Activated CD8-positive, alpha-beta T cell treated with anti-CD3 and anti-CD28 coated beads, Interleukin-2, amount 10 ng/mL, durations not matched to agents 7 days and 5 days (primary cell): ENCODE measurements around the gene SCLY. TPM values are rescaled to one million over a fixed set of nuclear protein-coding genes. Genes with fewer than 3 reads are reported as not detected.
A peak's percentile ranks its signal among the peaks of the same experiment; 100 is the strongest.

Experiments
- ATAC-seq: fragments of 150-1000 bp; cut with Tn5 transposase; one replicate; pipeline ENCODE4 v1.10.0; 2021; ENCODE audit warnings: moderate library complexity
- CTCF ChIA-PET: fragments of 350-600 bp; sonication (Branson Sonifier 250); formaldehyde crosslinking; loops from one replicate; lab custom pipeline; 2021; ENCODE audit warnings: antibody characterized with exemption; lab: Charles Lee
- POLR2A ChIA-PET: fragments of 350-600 bp; sonication (Branson Sonifier 250); formaldehyde crosslinking; loops from one replicate; lab custom pipeline; 2021; ENCODE audit warnings: antibody characterized with exemption; lab: Charles Lee
- DNase-seq: peaks from one replicate; pipeline ENCODE4 v3.0.0-alpha.2; 2020
- H3K27ac Mint-ChIP-seq: one replicate; pipeline ENCODE4 v1.8.0; 2021; ENCODE audit warnings: mild to moderate bottlenecking, mixed read lengths
- H3K27me3 Mint-ChIP-seq: one replicate; pipeline ENCODE4 v1.8.0; 2021; ENCODE audit warnings: low read depth, mixed read lengths
- H3K36me3 Mint-ChIP-seq: one replicate; pipeline ENCODE4 v1.8.0; 2021; ENCODE audit warnings: low read depth, mixed read lengths
- H3K4me1 Mint-ChIP-seq: one replicate; pipeline ENCODE4 v1.8.0; 2021; ENCODE audit warnings: low read depth, mixed read lengths
- H3K4me3 Mint-ChIP-seq: one replicate; pipeline ENCODE4 v1.8.0; 2021; ENCODE audit warnings: mild to moderate bottlenecking, mixed read lengths
- H3K9me3 Mint-ChIP-seq: one replicate; pipeline ENCODE4 v1.8.0; 2022; ENCODE audit warnings: mixed read lengths; ENCODE audit not compliant: insufficient read depth
- total RNA-seq, 2 experiments: library from RNA; stranded (reverse); gene quantifications; one replicate each; pipeline ENCODE4 v1.2.3, GENCODE V29; 2021

SCLY gene
- total RNA-seq, 2 experiments from 2014 or later, result 34.1 to 40.4 TPM

GRCh38 chr2:238134393-238134785 lies 73.6 kb downstream of the SCLY start:
- CTCF ChIA-PET, result no interaction called here
- Mint-ChIP-seq H3K27ac (no peak overlapping the region), H3K27me3 (no peaks in the 10 kb centered on the region), H3K36me3 (no peaks in the 10 kb centered on the region), H3K9me3 (no peaks in the 10 kb centered on the region), H3K4me1 (no peaks in the 10 kb centered on the region), H3K4me3 (no peak overlapping the region)
- DNase-seq (no peak), ATAC-seq (no peak)
- POLR2A ChIA-PET, result no interaction called here

DNA sequence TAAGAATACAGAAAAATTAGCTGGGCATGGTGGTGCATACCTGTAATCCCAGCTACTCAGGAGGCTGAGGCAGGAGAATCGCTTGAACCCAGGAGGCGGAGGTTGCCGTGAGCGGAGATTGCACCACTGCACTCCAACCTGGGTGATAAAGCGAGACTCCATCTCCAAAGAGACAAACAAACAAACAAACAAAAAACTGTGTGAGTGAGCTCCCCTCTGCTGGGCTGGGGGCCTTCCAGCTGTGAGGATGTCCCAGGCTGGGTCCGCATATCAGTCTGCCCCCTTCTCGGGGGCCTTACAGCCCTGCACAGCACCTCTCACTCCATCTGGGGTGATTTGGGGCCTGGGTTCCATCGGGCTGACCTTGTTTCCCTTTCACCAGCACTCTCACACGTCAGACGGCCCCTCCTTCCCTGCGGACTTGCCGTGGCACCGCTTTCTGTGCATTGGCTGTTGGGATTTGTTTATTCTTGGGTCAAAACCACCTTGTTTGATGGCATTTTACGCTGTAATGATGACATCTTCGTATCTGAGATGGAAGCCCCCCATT lies 74.9 kb downstream of the SCLY start:
- POLR2A ChIA-PET, result no interaction called here

DNA sequence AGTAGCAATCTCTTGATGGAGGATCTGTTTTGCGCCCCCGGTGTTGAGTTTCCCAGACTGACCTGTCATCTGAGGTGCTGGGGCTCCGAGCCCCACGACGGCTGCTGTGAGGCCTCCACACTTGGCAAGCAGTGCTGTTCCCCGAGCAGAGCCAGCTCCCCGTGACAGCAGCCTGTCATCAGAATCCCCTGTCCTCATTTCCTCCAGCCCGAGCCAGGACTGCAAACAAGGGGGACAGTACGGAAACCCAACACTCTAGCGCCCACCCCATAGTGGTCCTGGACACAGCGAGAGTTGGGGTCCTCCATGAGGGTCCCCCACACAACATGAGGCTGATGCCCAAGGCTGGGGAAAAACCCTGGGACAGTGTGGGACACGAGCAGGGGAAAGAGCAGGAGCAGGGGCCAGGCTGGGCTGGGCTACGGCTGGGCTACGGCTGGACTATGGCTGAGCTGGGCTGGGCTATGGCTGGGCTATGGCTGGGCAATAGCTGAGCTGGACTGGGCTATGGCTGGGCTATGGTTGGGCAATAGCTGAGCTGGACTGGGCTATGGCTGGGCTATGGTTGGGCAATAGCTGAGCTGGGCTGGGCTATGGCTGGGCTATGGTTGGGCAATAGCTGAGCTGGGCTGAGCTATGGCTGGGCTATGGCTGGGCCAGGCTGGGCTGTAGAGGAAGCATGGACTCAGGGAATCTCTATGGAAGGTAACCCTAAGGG lies 76.2 kb downstream of the SCLY start:
- H3K4me1 Mint-ChIP-seq, result peaks cover 5% of the 10 kb centered on the region
- no peak overlapping the region for H3K27ac Mint-ChIP-seq
- H3K9me3 Mint-ChIP-seq, result no peaks in the 10 kb centered on the region
- H3K36me3 Mint-ChIP-seq, result no peaks in the 10 kb centered on the region
- ATAC-seq (no peak), DNase-seq (no peak)
- ChIA-PET POLR2A (no interaction called here), CTCF (no interaction called here)
- no peaks in the 10 kb centered on the region for H3K27me3 Mint-ChIP-seq
- H3K4me3 Mint-ChIP-seq, result no peak overlapping the region

More for the DNA sequence above, 74.9 kb downstream of the SCLY start:
- H3K27me3 Mint-ChIP-seq, result no peaks in the 10 kb centered on the region
- H3K9me3 Mint-ChIP-seq, result no peaks in the 10 kb centered on the region
- CTCF ChIA-PET, result no interaction called here
- no peaks in the 10 kb centered on the region for H3K36me3 Mint-ChIP-seq
- H3K4me3 Mint-ChIP-seq, result no peak overlapping the region
- no peaks in the 10 kb centered on the region for H3K4me1 Mint-ChIP-seq
- ATAC-seq, result no peak
- no peak overlapping the region for H3K27ac Mint-ChIP-seq
- no peak for DNase-seq

- no peak for ATAC-seq
- no peaks in the 10 kb centered on the region for H3K9me3 Mint-ChIP-seq
- CTCF ChIA-PET, result interaction anchor here (0.8 kb wide), 1 partner anchor 169 kb away, joined by 3 read pairs; no protein-coding TSS in a partner anchor
- POLR2A ChIA-PET, result no interaction called here
- H3K36me3 Mint-ChIP-seq, result no peaks in the 10 kb centered on the region
- H3K4me1 Mint-ChIP-seq, result peaks cover 5% of the 10 kb centered on the region
- DNase-seq, result no peak
- H3K27ac Mint-ChIP-seq, result no peak overlapping the region
- no peaks in the 10 kb centered on the region for H3K27me3 Mint-ChIP-seq
- no peak overlapping the region for H3K4me3 Mint-ChIP-seq
Observed at GRCh38 chr2:238137885-238138284, 77.1 kb downstream of the SCLY start.

DNA sequence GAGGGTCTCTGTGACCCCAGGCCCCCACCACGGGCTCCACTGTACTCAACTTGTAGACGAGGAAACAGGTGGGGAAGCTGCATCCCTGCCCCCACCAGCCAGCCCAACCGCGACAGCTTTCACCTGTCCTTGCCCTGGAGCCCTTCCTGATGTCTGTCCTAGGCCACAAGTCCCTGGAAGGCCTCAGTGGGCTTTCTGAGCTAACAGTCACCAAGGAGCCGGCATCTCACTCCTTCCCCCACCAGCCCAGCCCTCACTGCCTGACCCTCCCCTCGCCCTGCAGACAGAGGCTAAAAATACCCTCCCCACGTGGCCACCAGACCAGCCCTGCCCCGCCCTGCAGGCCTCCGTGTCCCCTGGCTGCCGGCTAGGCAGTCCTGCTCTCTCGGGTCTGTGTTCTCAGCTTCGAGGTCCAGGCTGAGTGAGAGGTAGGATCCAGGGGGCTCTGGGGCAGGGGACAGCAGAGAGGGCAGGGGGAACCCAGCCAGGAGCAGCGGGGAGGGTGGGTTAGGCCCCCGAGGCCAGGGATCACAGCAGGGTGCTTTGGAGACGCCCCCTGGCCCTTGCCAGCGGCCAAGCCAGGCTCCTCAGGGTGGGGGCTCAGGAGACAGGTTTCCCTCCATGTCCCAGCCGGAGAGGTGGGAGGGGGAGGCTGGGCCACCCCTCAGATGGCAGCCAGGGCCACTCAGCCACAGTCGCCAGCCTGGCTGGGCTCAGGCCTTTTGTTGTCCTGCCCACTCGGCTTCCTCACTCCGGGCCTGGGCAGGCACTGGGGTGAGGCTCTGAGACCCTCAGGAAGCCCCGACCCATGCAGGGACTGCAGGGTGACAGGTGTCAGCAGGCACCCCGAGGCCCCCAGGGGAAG lies 77.8 kb downstream of the SCLY start, which contains the start of gene KLHL30:
Gene KLHL30 (plus strand): TSS at position 338 of the 865 bp plus-strand sequence. CDS start 2,087 bp downstream, outside the sequence.
- H3K4me1 Mint-ChIP-seq, result peaks cover 5% of the 10 kb centered on the region
- no peak for ATAC-seq
- H3K36me3 Mint-ChIP-seq, result no peaks in the 10 kb centered on the region
- ChIA-PET CTCF (interaction anchor here (0.8 to 1.4 kb wide), 4 partner anchors 12 to 170 kb away, joined by 3 to 5 read pairs (median 4); no protein-coding TSS in a partner anchor), POLR2A (interaction anchor here (1.2 kb wide), 1 partner anchor 29 kb away, joined by 6 read pairs; no protein-coding TSS in a partner anchor)
- no peaks in the 10 kb centered on the region for H3K27me3 Mint-ChIP-seq
- no peak for DNase-seq
- no peak within 1 kb of the TSS for H3K27ac Mint-ChIP-seq
- H3K9me3 Mint-ChIP-seq, result no peaks in the 10 kb centered on the region
- H3K4me3 Mint-ChIP-seq, result no peak within 1 kb of the TSS

- H3K36me3 Mint-ChIP-seq, result no peaks in the 10 kb centered on the region
- CTCF ChIA-PET, result interaction anchor here (0.8 to 1.4 kb wide), 4 partner anchors 12 to 170 kb away, joined by 3 to 5 read pairs (median 4); no protein-coding TSS in a partner anchor
Observed at GRCh38 chr2:238139196-238140039, 78.6 kb downstream of the SCLY start.

GRCh38 chr2:238140040-238140439 lies 79.2 kb downstream of the SCLY start:
- no peaks in the 10 kb centered on the region for H3K36me3 Mint-ChIP-seq
- H3K27ac Mint-ChIP-seq, result no peak overlapping the region
- ATAC-seq (no peak), DNase-seq (no peak)
- no peaks in the 10 kb centered on the region for H3K27me3 Mint-ChIP-seq
- no peak overlapping the region for H3K4me3 Mint-ChIP-seq
- ChIA-PET CTCF (interaction anchor here (1.0 to 1.4 kb wide), 3 partner anchors 13 to 49 kb away, joined by 3 to 5 read pairs (median 4); no protein-coding TSS in a partner anchor), POLR2A (no interaction called here)
- peaks cover 5% of the 10 kb centered on the region for H3K4me1 Mint-ChIP-seq
- no peaks in the 10 kb centered on the region for H3K9me3 Mint-ChIP-seq

More at GRCh38 chr2:238139196-238140039, 78.6 kb downstream of the SCLY start:
- Mint-ChIP-seq H3K4me3 (no peak overlapping the region), H3K4me1 (peaks cover 5% of the 10 kb centered on the region), H3K27me3 (no peaks in the 10 kb centered on the region), H3K27ac (no peak overlapping the region), H3K9me3 (no peaks in the 10 kb centered on the region)
- POLR2A ChIA-PET, result interaction anchor here (1.2 kb wide), 1 partner anchor 28 kb away, joined by 6 read pairs; no protein-coding TSS in a partner anchor
- DNase-seq, result peak; percentile 32
- peak; percentile 16 for ATAC-seq

DNA sequence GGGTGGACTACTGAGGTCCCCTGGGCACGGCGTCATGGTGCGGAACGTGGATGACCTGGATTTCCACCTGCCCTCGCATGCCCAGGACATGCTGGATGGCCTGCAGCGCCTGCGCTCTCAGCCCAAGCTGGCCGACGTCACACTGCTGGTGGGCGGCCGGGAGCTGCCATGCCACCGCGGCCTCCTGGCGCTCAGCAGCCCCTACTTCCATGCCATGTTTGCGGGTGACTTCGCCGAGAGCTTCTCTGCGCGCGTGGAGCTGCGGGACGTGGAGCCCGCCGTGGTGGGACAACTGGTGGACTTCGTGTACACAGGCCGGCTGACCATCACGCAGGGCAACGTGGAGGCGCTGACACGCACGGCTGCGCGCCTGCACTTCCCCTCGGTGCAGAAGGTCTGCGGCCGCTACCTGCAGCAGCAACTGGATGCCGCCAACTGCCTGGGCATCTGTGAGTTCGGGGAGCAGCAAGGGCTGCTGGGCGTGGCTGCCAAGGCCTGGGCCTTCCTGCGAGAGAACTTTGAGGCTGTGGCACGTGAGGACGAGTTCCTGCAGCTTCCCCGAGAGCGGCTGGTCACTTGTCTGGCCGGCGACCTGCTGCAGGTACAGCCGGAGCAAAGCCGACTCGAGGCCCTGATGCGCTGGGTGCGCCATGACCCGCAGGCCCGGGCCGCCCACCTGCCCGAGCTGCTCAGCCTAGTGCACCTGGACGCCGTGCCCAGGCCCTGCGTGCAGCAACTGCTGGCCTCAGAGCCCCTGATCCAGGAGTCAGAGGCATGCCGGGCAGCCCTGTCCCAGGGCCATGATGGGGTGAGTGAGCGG lies 80.1 kb downstream of the SCLY start:
- DNase-seq (no peak), ATAC-seq (no peak)
- H3K27me3 Mint-ChIP-seq, result no peaks in the 10 kb centered on the region
- no peaks in the 10 kb centered on the region for H3K9me3 Mint-ChIP-seq
- no peak overlapping the region for H3K4me3 Mint-ChIP-seq
- no peak overlapping the region for H3K27ac Mint-ChIP-seq
- H3K36me3 Mint-ChIP-seq, result no peaks in the 10 kb centered on the region
- peaks cover 5% of the 10 kb centered on the region for H3K4me1 Mint-ChIP-seq
- ChIA-PET CTCF (no interaction called here), POLR2A (no interaction called here)

DNA sequence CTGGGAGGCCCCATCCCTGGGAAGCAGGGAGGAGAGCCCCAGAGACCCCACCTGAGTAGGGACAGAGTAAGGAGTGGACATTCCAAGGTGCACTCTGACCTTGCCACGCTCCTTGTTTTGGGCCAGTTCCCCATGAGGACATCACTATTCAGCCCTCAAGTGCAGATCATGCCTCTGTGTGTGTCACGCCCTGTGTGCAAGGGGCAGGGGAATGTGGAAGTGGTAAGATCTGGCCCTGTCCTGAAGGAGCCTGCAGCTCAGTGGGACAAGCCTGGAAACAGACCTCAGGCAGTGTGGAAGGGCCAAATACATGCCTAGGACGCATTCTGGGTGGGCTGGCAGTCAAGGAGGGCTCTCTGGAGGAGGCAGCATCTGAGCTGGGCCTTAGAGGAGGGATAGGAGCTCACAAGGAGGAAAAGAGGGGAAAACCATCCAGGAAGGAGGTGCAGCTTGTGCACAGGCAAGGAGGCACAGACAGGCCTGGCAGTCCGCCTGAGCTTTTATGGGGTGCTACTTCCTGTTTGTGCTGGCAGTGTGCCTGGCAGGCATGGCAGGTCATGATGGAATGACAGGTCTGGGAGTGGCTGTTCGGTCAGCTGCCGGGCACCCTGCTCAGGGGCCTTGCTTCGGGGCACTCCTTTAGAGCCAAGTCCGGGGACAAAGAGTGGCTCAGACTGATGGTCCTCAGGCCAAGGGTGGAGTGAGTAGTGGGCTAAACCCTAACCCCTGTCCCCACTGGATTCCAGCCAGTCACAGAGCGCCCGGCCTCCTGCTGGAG lies 80.9 kb downstream of the SCLY start:
- Mint-ChIP-seq H3K4me1 (peaks cover 5% of the 10 kb centered on the region), H3K27me3 (no peaks in the 10 kb centered on the region), H3K9me3 (no peaks in the 10 kb centered on the region), H3K36me3 (no peaks in the 10 kb centered on the region), H3K27ac (peak overlapping the region; percentile 47), H3K4me3 (no peak overlapping the region)
- POLR2A ChIA-PET, result no interaction called here
- DNase-seq (no peak), ATAC-seq (no peak)
- CTCF ChIA-PET, result interaction anchor here (1.2 kb wide), 1 partner anchor 173 kb away, joined by 5 read pairs; no protein-coding TSS in a partner anchor
